HEK293 (cell line): Measurements from ENCODE around the gene XIAP.

Experiments used
- CTCF ChIA-PET: fragments of 350-600 bp; formaldehyde crosslinking; extraction: SDS; loops from one replicate; lab custom pipeline; 2021; ENCODE audit warnings: antibody characterized with exemption; lab: Yijun Ruan, JAX
- POLR2A ChIA-PET: fragments of 300-600 bp; formaldehyde crosslinking; extraction: SDS; loops from one replicate; lab custom pipeline; 2020; ENCODE audit warnings: antibody characterized with exemption, inconsistent platforms; lab: Yijun Ruan, JAX
- H3K27ac ChIP-seq: fragments of 200-500 bp; sonication (Bioruptor generic); 2 replicates; pipeline ENCODE4 v1.5.1; 2014; ENCODE audit warnings: low read depth, low read length, control low read depth, inconsistent platforms; ENCODE audit errors: extremely low read depth
- H3K36me3 ChIP-seq, 2 experiments: fragments of 200-500 bp in 1 of 2; sonication (Bioruptor generic) in 1 of 2; 1 replicate in 1 of 2; 2 replicates in 1 of 2; pipeline ENCODE4 v1.5.1; 2014 to 2017; ENCODE audit warnings: inconsistent platforms in 2 of 2, low read length in 2 of 2; ENCODE audit not compliant: control insufficient read depth in 2 of 2, insufficient read depth in 1 of 2
- H3K4me1 ChIP-seq: fragments of 200-500 bp; sonication (Bioruptor generic); 2 replicates; pipeline ENCODE4 v1.5.1; 2014; ENCODE audit warnings: mild to moderate bottlenecking, low read length, inconsistent platforms; ENCODE audit not compliant: control insufficient read depth, insufficient read depth
- H3K4me3 ChIP-seq: 2 replicates; pipeline ENCODE4 v1.5.1; 2011; ENCODE audit warnings: low read depth, mild to moderate bottlenecking, control low read depth, low read length, moderate library complexity
- H3K9me3 ChIP-seq: fragments of 200-500 bp; sonication (Bioruptor generic); 2 replicates; pipeline ENCODE4 v1.5.1; 2014; ENCODE audit warnings: low read depth, low read length, inconsistent platforms; ENCODE audit not compliant: control insufficient read depth, insufficient read depth
- BCL6B ChIP-seq: fragments of 450-650 bp; formaldehyde crosslinking; IDR thresholded peaks from 2 replicates; pipeline ENCODE4 v1.5.1; 2017; ENCODE audit warnings: missing biosample characterization, missing genetic modification characterization
- GLIS1 ChIP-seq: fragments of 450-650 bp; formaldehyde crosslinking; IDR thresholded peaks from 2 replicates; pipeline ENCODE4 v1.5.1; 2016; ENCODE audit warnings: missing biosample characterization, missing genetic modification characterization
- KLF17 ChIP-seq: fragments of 450-650 bp; formaldehyde crosslinking; IDR thresholded peaks from 2 replicates; pipeline ENCODE4 v1.5.1; 2016; ENCODE audit warnings: missing biosample characterization, missing genetic modification characterization
- KLF8 ChIP-seq: fragments of 450-650 bp; formaldehyde crosslinking; IDR thresholded peaks from 2 replicates; pipeline ENCODE4 v1.5.1; 2016; ENCODE audit warnings: missing biosample characterization, missing genetic modification characterization
- MZF1 ChIP-seq: fragments of 450-650 bp; formaldehyde crosslinking; IDR thresholded peaks from 2 replicates; pipeline ENCODE4 v1.5.1; 2017; ENCODE audit warnings: missing biosample characterization, missing genetic modification characterization, borderline replicate concordance
- PRDM6 ChIP-seq: fragments of 450-650 bp; formaldehyde crosslinking; IDR thresholded peaks from 2 replicates; pipeline ENCODE4 v1.5.1; 2017; ENCODE audit warnings: missing biosample characterization, missing genetic modification characterization
- REPIN1 ChIP-seq: fragments of 450-650 bp; formaldehyde crosslinking; IDR thresholded peaks from 2 replicates; pipeline ENCODE4 v1.5.1; 2017; ENCODE audit warnings: missing biosample characterization, missing genetic modification characterization, low read depth
- SALL2 ChIP-seq: fragments of 450-650 bp; formaldehyde crosslinking; IDR thresholded peaks from 2 replicates; pipeline ENCODE4 v1.5.0; 2017; ENCODE audit warnings: missing biosample characterization, mild to moderate bottlenecking, missing genetic modification characterization, borderline replicate concordance
- YY2 ChIP-seq: fragments of 450-650 bp; formaldehyde crosslinking; IDR thresholded peaks from 2 replicates; pipeline ENCODE4 v1.5.1; 2016; ENCODE audit warnings: missing biosample characterization, missing genetic modification characterization
- ZBTB10 ChIP-seq: fragments of 450-650 bp; formaldehyde crosslinking; IDR thresholded peaks from 2 replicates; pipeline ENCODE4 v1.5.1; 2016; ENCODE audit warnings: missing biosample characterization, missing genetic modification characterization
- ZBTB17 ChIP-seq: fragments of 450-650 bp; formaldehyde crosslinking; IDR thresholded peaks from 2 replicates; pipeline ENCODE4 v1.5.1; 2016; ENCODE audit warnings: missing biosample characterization, missing genetic modification characterization
- ZBTB20 ChIP-seq: fragments of 450-650 bp; formaldehyde crosslinking; IDR thresholded peaks from 2 replicates; pipeline ENCODE4 v1.5.1; 2016; ENCODE audit warnings: missing biosample characterization, missing genetic modification characterization
- ZNF146 ChIP-seq: fragments of 450-650 bp; formaldehyde crosslinking; IDR thresholded peaks from 2 replicates; pipeline ENCODE4 v1.5.1; 2016; ENCODE audit warnings: missing biosample characterization, missing genetic modification characterization
- ZNF292 ChIP-seq: fragments of 450-650 bp; formaldehyde crosslinking; IDR thresholded peaks from 2 replicates; pipeline ENCODE4 v1.5.1; 2016; ENCODE audit warnings: low read depth, missing biosample characterization, missing genetic modification characterization, borderline replicate concordance
- ZNF362 ChIP-seq: fragments of 450-650 bp; formaldehyde crosslinking; IDR thresholded peaks from 2 replicates; pipeline ENCODE4 v1.5.1; 2016; ENCODE audit warnings: missing biosample characterization, missing genetic modification characterization
- ZNF37A ChIP-seq: fragments of 450-650 bp; IDR thresholded peaks from 2 replicates; pipeline ENCODE4 v1.5.1; 2018; ENCODE audit warnings: missing biosample characterization, missing genetic modification characterization
- ZNF391 ChIP-seq: fragments of 450-650 bp; formaldehyde crosslinking; IDR thresholded peaks from 2 replicates; pipeline ENCODE4 v1.5.1; 2016; ENCODE audit warnings: low read depth, missing biosample characterization, missing genetic modification characterization, borderline replicate concordance
- ZNF398 ChIP-seq: fragments of 450-650 bp; formaldehyde crosslinking; IDR thresholded peaks from 2 replicates; pipeline ENCODE4 v1.5.1; 2017; ENCODE audit warnings: missing biosample characterization, missing genetic modification characterization
- ZNF48 ChIP-seq: fragments of 450-650 bp; formaldehyde crosslinking; IDR thresholded peaks from 2 replicates; pipeline ENCODE4 v1.5.1; 2016; ENCODE audit warnings: missing biosample characterization, missing genetic modification characterization
- ZNF639 ChIP-seq: fragments of 450-650 bp; formaldehyde crosslinking; IDR thresholded peaks from 2 replicates; pipeline ENCODE4 v1.5.1; 2016; ENCODE audit warnings: missing biosample characterization, missing genetic modification characterization
- ZNF677 ChIP-seq: fragments of 450-650 bp; IDR thresholded peaks from 2 replicates; pipeline ENCODE4 v1.5.0; 2018; ENCODE audit warnings: missing biosample characterization, mild to moderate bottlenecking, missing genetic modification characterization, moderate library complexity
- ZNF777 ChIP-seq: fragments of 450-650 bp; formaldehyde crosslinking; IDR thresholded peaks from 2 replicates; pipeline ENCODE4 v1.5.1; 2017; ENCODE audit warnings: missing biosample characterization, missing genetic modification characterization, borderline replicate concordance
- ZSCAN23 ChIP-seq: fragments of 450-650 bp; formaldehyde crosslinking; IDR thresholded peaks from 2 replicates; pipeline ENCODE4 v1.5.1; 2016; ENCODE audit warnings: missing biosample characterization, missing genetic modification characterization
- ZSCAN4 ChIP-seq: fragments of 450-650 bp; formaldehyde crosslinking; IDR thresholded peaks from 2 replicates; pipeline ENCODE4 v1.5.1; 2017; ENCODE audit warnings: missing biosample characterization, missing genetic modification characterization

The XIAP gene

GRCh38 chrX:123960956-123961267 is 101.1 kb downstream of the XIAP start (continued):
- TF ChIP-seq GLIS1 (tag by site-specific recombination) (no peak), ZBTB20 (tag by site-specific recombination) (no peak), REPIN1 (no peak), ZSCAN23 (tag by site-specific recombination) (no peak), ZNF677 (tag by site-specific recombination) (no peak), ZNF37A (tag by site-specific recombination) (no peak), YY2 (tag by site-specific recombination) (no peak), ZBTB10 (tag by site-specific recombination) (peak; percentile 83), SALL2 (tag by site-specific recombination) (no peak), BCL6B (tag by site-specific recombination) (no peak), ZNF292 (tag by site-specific recombination) (no peak), MZF1 (tag by site-specific recombination) (no peak), ZNF777 (tag by site-specific recombination) (no peak), ZNF146 (tag by site-specific recombination) (no peak), ZNF48 (tag by site-specific recombination) (no peak), ZNF362 (tag by site-specific recombination) (no peak), ZNF391 (tag by site-specific recombination) (no peak), ZNF639 (tag by site-specific recombination) (no peak)
- TF ChIP-seq, all 188 proteins: peak for 7

GRCh38 chrX:123961268-123962005 is 101.6 kb downstream of the XIAP start, which contains the start of gene STAG2:
STAG2 (plus strand) TSS chrX:123961706; CDS start chrX:124022628, 60,922 bp downstream.
- ChIA-PET POLR2A (interaction anchor here (0.6 to 0.8 kb wide), 3 partner anchors 88 to 130 kb away, joined by 3 to 7 read pairs (median 4); no protein-coding TSS in a partner anchor), CTCF (interaction anchor here (1.8 kb wide), 1 partner anchor 15 kb away, joined by 4 read pairs; no protein-coding TSS in a partner anchor)
- Histone ChIP-seq H3K27ac (peak within 1 kb of the TSS; percentile 99), H3K4me3 (peak within 1 kb of the TSS; percentile 72), H3K4me1 (no peaks in the 10 kb centered on the region), H3K36me3 (no peaks in the 10 kb centered on the region; a peak in 1 of 3 replicates), H3K9me3 (no peaks in the 10 kb centered on the region)
- TF ChIP-seq ZBTB17 (tag by site-specific recombination): peak; percentile 71
- TF ChIP-seq ZNF398 (tag by site-specific recombination): peak; percentile 95
- peak; percentile 89 for TF ChIP-seq KLF8
- TF ChIP-seq PRDM6 (tag by site-specific recombination): peak; percentile 5; the same call in 1 of the 2 replicates
- TF ChIP-seq ZSCAN4: no peak
- peak; percentile 10; the same call in 1 of the 2 replicates for TF ChIP-seq KLF17 (tag by site-specific recombination)
